ENCODE results near the gene SUGP1. TPM values are rescaled to one million over a fixed set of nuclear protein-coding genes. Genes with fewer than 3 reads are reported as not detected.

Gene SUGP1
- total RNA-seq, 4 donors from 2014 or later = 15.5 to 37.3 (median 24.0) TPM

DNA sequence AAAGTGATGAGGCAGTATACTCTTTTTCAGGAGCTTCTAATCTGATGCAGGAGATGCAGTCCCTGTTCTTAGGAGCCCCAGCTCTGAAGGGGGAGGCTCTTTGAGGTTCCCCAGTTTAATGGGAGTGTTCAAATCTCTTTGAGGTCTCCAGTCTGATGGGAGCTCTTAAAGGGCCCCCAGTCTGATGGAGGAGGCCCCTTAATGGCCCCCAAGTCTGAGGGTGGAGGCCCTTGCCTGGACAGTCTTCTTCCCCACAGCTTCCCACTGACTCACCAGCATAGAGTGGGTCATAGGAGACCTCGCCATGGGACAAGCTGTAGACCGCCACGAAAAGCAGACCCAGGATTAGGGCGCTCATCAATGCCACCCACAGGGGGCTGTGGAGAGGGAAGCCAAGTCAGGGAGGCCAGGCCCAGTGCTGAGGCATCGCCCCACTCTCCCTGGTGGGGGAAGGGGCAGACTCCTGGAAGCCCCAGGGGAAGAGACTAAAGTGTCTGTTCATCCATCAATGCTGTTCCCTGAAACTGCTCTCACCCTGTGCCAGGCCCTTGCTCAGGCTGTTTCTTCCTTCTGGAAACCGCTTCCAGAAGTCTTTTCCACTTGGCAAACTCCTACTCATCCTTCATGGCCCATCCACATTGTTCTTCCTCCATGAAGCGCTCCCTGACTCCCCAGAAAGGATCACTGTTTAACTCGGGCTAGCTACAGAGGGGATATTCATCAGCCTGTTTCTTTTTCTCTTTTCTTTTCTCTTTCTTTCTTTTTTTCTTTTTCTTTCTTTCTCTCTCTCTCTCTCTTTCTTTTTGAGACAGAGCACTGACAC, 49.3 kb downstream of the SUGP1 start:
- TF ChIP-seq, protein P1, sequence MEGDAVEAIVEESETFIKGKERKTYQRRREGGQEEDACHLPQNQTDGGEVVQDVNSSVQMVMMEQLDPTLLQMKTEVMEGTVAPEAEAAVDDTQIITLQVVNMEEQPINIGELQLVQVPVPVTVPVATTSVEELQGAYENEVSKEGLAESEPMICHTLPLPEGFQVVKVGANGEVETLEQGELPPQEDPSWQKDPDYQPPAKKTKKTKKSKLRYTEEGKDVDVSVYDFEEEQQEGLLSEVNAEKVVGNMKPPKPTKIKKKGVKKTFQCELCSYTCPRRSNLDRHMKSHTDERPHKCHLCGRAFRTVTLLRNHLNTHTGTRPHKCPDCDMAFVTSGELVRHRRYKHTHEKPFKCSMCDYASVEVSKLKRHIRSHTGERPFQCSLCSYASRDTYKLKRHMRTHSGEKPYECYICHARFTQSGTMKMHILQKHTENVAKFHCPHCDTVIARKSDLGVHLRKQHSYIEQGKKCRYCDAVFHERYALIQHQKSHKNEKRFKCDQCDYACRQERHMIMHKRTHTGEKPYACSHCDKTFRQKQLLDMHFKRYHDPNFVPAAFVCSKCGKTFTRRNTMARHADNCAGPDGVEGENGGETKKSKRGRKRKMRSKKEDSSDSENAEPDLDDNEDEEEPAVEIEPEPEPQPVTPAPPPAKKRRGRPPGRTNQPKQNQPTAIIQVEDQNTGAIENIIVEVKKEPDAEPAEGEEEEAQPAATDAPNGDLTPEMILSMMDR (IDR thresholded peaks at IDR 0.05; ENCODE audit: low read depth) = no peak

DNA sequence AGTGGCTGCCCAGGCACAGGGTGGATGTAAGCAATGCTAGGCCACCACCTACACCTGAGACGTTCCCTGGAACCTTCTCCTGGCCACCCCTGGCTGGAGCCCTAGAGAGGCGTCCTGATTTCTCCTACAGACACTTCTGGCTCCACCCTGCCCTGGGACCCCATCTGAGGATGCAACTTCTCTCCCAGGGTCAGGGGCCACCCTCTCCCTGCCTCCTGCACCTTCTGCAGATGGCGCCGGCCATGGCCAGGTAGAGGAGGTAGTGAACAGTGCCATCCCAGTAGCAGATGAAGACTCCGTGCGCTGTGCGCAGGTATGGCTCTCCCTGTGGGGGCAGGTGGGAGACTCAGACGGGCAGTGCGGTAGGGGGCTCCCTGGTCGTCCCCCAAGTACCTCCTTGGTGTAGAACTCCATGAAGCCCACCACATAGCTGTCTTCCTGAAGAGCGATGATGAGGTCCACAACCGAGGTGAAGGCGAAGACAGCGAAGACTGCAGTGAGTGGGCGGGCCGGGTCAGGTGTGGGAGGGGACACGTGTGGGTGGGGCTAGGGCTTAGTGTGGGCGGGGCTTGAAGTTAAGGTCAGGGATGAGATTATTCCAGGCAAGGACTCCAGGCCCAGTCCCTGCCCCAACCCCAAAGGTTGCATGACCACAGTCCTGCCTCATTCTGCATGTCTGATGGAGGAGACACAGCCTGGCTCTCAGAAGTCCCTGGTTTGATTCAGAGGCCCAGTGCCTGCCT, 50.2 kb downstream of the SUGP1 start:
- TF ChIP-seq, protein P1 (IDR thresholded peaks at IDR 0.05; ENCODE audit: low read depth) = no peak

DNA sequence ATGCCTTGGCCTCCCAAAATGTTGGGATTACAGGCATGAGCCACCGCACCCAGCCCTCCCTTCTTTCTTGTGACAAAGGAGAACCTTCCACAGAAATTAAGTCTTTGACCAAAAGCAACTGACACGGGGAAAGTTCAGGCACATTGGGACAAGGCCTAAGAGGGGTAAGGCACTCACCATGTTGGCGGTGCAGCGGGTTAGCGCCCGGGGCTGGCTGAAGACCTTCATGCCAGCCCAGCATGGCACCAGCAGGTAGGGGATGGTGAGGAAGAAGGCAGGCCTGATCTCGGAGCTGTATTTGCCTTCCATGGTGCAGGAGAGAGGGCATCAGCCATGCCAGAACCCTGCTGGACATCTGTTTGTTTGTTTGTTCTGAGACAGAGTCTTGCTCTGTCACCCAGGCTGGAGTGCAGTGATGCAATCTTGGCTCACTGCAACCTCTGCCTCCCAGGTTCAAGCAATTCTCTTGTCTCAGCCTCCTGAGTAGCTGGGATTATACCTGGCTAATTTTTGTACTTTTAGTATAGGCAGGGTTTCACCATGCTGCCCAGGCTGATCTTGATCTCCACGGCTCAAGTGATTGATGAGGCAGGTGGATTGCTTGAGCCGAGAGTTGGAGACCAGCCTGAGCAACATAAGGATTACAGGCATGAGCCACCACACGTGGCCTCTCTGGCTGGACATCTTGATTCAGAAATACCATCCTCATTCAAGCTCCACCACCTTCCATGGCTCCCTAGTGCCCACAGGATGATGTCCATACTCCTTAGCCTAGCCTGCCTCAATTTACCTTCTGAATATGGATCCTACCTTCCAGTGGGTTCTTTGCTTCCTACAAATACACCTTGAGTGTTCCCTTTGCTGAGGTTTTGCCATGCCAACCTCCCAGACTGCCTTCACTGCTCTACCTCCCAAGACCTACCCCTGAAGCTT, 51.6 kb downstream of the SUGP1 start:
- TF ChIP-seq, protein P1 (IDR thresholded peaks at IDR 0.05; ENCODE audit: low read depth) = no peak

DNA sequence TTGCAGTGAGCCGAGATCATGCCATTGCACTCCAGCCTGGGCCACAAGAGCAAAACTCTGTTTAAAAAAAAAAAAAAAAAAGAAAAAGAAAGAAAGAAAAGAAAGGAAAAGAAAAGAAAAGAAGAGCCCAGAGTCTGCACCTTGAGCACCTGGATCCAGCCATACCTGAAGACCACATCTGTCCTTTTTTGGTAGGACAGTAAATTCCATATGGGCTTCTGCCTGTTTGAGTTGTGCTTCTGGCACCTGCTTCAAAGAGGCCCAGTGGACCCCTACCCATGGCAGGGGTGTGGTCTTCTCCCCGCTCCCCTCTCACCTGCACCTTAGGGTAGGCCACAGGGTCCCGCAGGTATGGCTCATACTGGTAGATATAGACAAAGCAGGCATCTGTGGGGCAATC, 53.0 kb downstream of the SUGP1 start:
- TF ChIP-seq, protein P1 (IDR thresholded peaks at IDR 0.05; ENCODE audit: low read depth) = no peak

DNA sequence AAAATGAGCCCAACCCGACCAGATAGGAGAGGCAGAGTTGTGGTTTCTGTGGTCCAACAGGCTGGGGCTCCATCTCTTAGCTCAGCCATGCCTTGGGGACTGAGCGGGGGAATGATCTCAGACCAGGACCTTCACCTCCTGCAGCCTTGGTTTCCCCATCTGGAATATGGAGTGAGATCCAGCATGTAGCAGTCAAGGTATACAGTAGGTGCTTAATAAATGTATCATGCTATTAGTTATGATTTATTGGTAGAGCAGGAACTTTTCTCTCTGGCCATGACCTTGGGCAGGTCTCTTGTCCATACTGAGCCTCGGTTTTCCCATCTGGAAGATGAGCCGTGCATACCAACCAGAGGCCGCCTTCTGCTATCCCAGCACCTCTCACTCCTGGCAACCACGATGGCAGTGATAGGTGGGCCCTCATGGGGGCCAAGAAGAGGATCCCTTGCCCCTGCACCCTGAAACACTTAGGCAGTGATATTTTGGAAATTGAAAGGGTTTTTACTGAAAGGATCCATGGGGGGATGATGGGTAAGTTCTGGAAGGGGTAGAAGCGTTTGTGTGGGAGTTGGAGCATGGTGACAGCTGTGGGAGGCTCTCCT, 56.3 kb downstream of the SUGP1 start:
- TF ChIP-seq, protein P1 (IDR thresholded peaks at IDR 0.05; ENCODE audit: low read depth) = no peak

DNA sequence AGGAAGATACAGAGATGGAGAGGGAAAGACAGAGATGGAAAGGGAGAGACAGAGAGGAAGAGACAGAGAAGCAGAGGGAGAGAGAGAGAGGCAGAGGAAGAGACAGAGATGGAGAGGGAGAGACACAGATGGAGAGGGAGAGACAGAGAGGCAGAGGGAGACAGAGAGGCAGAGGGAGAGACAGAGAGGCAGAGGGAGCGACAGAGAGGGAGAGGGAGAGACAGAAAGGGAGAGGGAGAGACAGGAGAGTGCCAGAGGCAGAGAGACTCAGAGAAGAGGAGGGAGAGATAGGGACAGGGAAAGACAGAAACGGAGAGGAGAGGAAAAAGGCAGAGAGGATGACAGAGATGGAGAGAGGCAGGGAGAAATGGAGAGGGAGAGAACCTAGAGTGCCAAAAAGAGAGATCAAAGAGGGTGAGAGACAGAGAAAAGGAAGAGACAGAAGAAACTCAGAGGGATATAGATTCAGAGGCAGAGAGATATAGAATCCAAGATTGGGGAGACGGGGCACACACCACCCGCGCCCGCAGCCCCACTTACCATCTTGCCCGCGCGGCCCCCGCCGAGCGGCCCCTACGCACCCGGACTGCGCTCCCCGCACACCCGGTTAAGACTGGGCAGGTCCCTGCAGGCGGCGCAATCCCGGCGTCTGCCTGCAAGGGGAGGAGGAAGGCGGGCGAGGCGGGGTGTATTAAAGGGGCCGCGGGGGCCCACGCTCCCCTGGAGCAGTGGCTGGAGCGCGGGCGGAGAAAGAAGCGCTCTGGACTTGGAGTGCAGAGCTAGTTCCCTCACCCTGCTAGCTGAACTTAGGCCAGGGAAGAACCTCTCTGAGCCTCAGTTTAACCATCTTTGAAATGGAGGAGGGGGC, 57.9 kb downstream of the SUGP1 start:
- TF ChIP-seq, protein P1 (IDR thresholded peaks at IDR 0.05; ENCODE audit: low read depth) = no peak
